Measurements from ENCODE around the gene LRP5. TPM values are rescaled to one million over a fixed set of nuclear protein-coding genes. Genes with fewer than 3 reads are reported as not detected.
"Not testable (repeated sequence)": the region's sequence is repeated elsewhere in the genome, so short reads cannot be mapped to it uniquely, and the experiment has no call there.

LRP5 gene
- total RNA-seq, 1 donor from 2014 or later = 12.5 TPM

GRCh38 chr11:68342459-68343158, 30.2 kb downstream of the LRP5 start:
- intact Hi-C loops (cut with micrococcal nuclease) = no loop called here

- intact Hi-C loops (cut with micrococcal nuclease) = no loop called here
Measured at GRCh38 chr11:68343761-68344256, 31.4 kb downstream of the LRP5 start.

GRCh38 chr11:68344821-68345220, 32.4 kb downstream of the LRP5 start:
- intact Hi-C loops (cut with micrococcal nuclease) = not testable (repeated sequence)

GRCh38 chr11:68345776-68346461, 33.5 kb downstream of the LRP5 start:
- intact Hi-C loops (cut with micrococcal nuclease) = no loop called here

- intact Hi-C loops (cut with micrococcal nuclease) = no loop called here
Measured at GRCh38 chr11:68346462-68346790, 34.0 kb downstream of the LRP5 start.

GRCh38 chr11:68347345-68347744, 35.0 kb downstream of the LRP5 start:
- intact Hi-C loops (cut with micrococcal nuclease) = no loop called here

- intact Hi-C loops (cut with micrococcal nuclease) = no loop called here
Measured at GRCh38 chr11:68347841-68348240, 35.5 kb downstream of the LRP5 start.

- intact Hi-C loops (cut with micrococcal nuclease) = no loop called here
Measured at GRCh38 chr11:68349461-68350249, 37.3 kb downstream of the LRP5 start.

- intact Hi-C loops (cut with micrococcal nuclease) = no loop called here
Measured at GRCh38 chr11:68350759-68351449, 38.5 kb downstream of the LRP5 start.

- intact Hi-C loops (cut with micrococcal nuclease) = no loop called here
Measured at GRCh38 chr11:68351450-68352275, 39.3 kb downstream of the LRP5 start.

- intact Hi-C loops (cut with micrococcal nuclease) = no loop called here
Measured at GRCh38 chr11:68352591-68352990, 40.2 kb downstream of the LRP5 start.

- intact Hi-C loops (cut with micrococcal nuclease) = no loop called here
Measured at GRCh38 chr11:68353118-68353517, 40.7 kb downstream of the LRP5 start.

- intact Hi-C loops (cut with micrococcal nuclease) = no loop called here
Measured at GRCh38 chr11:68353669-68354068, 41.3 kb downstream of the LRP5 start.

GRCh38 chr11:68354148-68354872, 41.9 kb downstream of the LRP5 start:
- intact Hi-C loops (cut with micrococcal nuclease) = no loop called here

GRCh38 chr11:68355471-68355870, 43.1 kb downstream of the LRP5 start:
- intact Hi-C loops (cut with micrococcal nuclease) = no loop called here

GRCh38 chr11:68357568-68357967, 45.2 kb downstream of the LRP5 start:
- intact Hi-C loops (cut with micrococcal nuclease) = no loop called here

GRCh38 chr11:68358416-68358815, 46.0 kb downstream of the LRP5 start:
- intact Hi-C loops (cut with micrococcal nuclease) = no loop called here

- intact Hi-C loops (cut with micrococcal nuclease) = no loop called here
Measured at GRCh38 chr11:68361702-68362101, 49.3 kb downstream of the LRP5 start.

GRCh38 chr11:68362801-68363379, 50.5 kb downstream of the LRP5 start:
- intact Hi-C loops (cut with micrococcal nuclease) = no loop called here

- intact Hi-C loops (cut with micrococcal nuclease) = no loop called here
Measured at GRCh38 chr11:68363776-68364175, 51.4 kb downstream of the LRP5 start.

Data from T-helper 2 cell treated with Interferon-gamma antibody and Interleukin-4, amounts not matched to agents 100 ng/mL and 5 ng/mL, for 36 hours (primary cell).